Left colon (tissue), 2 donors: ENCODE results near the gene GATD1. TPM values are rescaled to one million over a fixed set of nuclear protein-coding genes. Genes with fewer than 3 reads are reported as not detected.

Experiments used
- ATAC-seq: fragments of 200-7000 bp; cut with Tn5 transposase; one replicate; pipeline ENCODE4 v1.9.1; 2020; ENCODE audit warnings: mild to moderate bottlenecking, moderate library complexity
- DNase-seq, 2 donors: peaks; one replicate each; pipeline ENCODE4 v3.0.0-alpha.2; 2020
- intact Hi-C, 2 donors: fragments of 100-400 bp; cut with DNase I in 1 of 2; cut with micrococcal nuclease in 1 of 2; formaldehyde crosslinking; loops; one replicate each; pipeline versions ENCODE4 v1.11.2 to v1.14.0; 2022; cut with DNase I, micrococcal nuclease
- total RNA-seq, 2 donors: library from RNA; stranded (reverse); fragmentation: NEBNext Ultra II Directional; extraction: Animal tissue kit (Norgen Biotek cat#: 25700); gene quantifications; one replicate each; pipeline ENCODE4 v1.2.1, GENCODE V29; 2021
- donor health status: DM: no; HTN: no; CAD: no.
- donor health status: DM: yes; HTN: yes; CAD: no.

The GATD1 gene
- total RNA-seq, 2 donors from 2014 or later = 49.2 to 60.2 TPM

DNA sequence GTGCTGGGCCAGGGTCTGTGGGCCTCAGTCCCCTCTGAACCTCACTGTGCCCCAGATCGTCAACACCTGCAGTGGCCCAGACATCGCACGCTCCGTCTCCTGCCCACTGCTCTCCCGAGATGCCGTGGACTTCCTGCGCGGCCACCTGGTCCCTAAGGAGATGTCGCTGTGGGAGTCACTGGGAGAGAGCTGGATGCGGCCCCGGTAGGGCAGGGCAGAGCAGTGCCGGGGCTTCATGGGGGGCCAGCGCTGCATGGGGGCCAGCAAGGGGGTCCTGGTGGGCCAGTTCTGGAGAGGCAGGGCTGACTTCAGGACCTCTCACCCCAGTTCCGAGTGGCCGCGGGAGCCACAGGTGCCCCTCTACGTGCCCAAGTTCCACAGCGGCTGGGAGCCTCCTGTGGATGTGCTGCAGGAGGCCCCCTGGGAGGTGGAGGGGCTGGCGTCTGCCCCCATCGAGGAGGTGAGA, 54.9 kb downstream of the GATD1 start:
- intact Hi-C loops = loop anchor here (10.0 kb wide), 2 partner anchors 58 to 168 kb away; no protein-coding TSS in a partner anchor
- no peak for ATAC-seq
- DNase-seq = no peak

- DNase-seq (peak in 1 of 2 donors; percentile 72), ATAC-seq (no peak)
- intact Hi-C loops = loop anchor here (10.0 kb wide), 2 partner anchors 57 to 167 kb away; no protein-coding TSS in a partner anchor
Measured at GRCh38 chr11:721741-722345, 55.4 kb downstream of the GATD1 start.

GRCh38 chr11:721247-721740, 56.0 kb downstream of the GATD1 start:
- ATAC-seq = no peak
- peak in 1 of 2 donors; percentile 35 for DNase-seq
- intact Hi-C loops = loop anchor here (10.0 kb wide), 2 partner anchors 56 to 166 kb away; no protein-coding TSS in a partner anchor

- DNase-seq (peak; percentile 78 to 82), ATAC-seq (peak; percentile 87)
- intact Hi-C loops = loop anchor here (10.0 kb wide), 2 partner anchors 56 to 166 kb away; no protein-coding TSS in a partner anchor
Measured at GRCh38 chr11:720642-721246, 56.5 kb downstream of the GATD1 start.

GRCh38 chr11:720017-720641, 57.2 kb downstream of the GATD1 start:
- DNase-seq = no peak
- ATAC-seq = no peak
- intact Hi-C loops = loop anchor here (10.0 kb wide), 2 partner anchors 55 to 165 kb away; no protein-coding TSS in a partner anchor

GRCh38 chr11:719214-720016, 57.9 kb downstream of the GATD1 start:
- DNase-seq = no peak
- intact Hi-C loops = loop anchor here (10.0 kb wide), 2 partner anchors 55 to 165 kb away; no protein-coding TSS in a partner anchor
- ATAC-seq = no peak

Other genes starting within 250 kb of the GATD1 start
- 10 to 100 TPM; 42.3 to 58.1 TPM for gene HRAS, start 241.9 kb downstream of the GATD1 start, total RNA-seq
- 1 to 10 TPM; 3.7 to 4.7 TPM for gene LRRC56, start 240.0 kb downstream of the GATD1 start, total RNA-seq
- gene LMNTD2, start 216.7 kb downstream of the GATD1 start, total RNA-seq = 10 to 100 TPM; 13.6 to 15.3 TPM
- 100 to 1,000 TPM in 1 of 2 donors, 10 to 100 TPM in 1; 90.9 to 117 TPM for gene RASSF7, start 216.5 kb downstream of the GATD1 start, total RNA-seq
- gene PHRF1, start 201.0 kb downstream of the GATD1 start, total RNA-seq = 10 to 100 TPM; 31.0 to 33.0 TPM
- gene IRF7, start 161.5 kb downstream of the GATD1 start, total RNA-seq = 10 to 100 TPM; 29.9 to 36.4 TPM
- 100 to 1,000 TPM; 359 to 611 TPM for gene CDHR5, start 152.5 kb downstream of the GATD1 start, total RNA-seq
- gene SCT, start 150.3 kb downstream of the GATD1 start, total RNA-seq = 1 to 10 TPM in 1 of 2 donors, not detected in 1; 2.7 TPM
- gene DRD4, start 140.2 kb downstream of the GATD1 start, total RNA-seq = 1 to 10 TPM; 1.3 to 1.9 TPM
- 10 to 100 TPM; 24.1 to 27.1 TPM for gene DEAF1, start 82.3 kb downstream of the GATD1 start, total RNA-seq
- gene TMEM80, start 81.7 kb downstream of the GATD1 start, total RNA-seq = 10 to 100 TPM; 26.9 to 31.3 TPM
- 100 to 1,000 TPM; 248 to 294 TPM for gene EPS8L2, start 71.3 kb downstream of the GATD1 start, total RNA-seq
- 100 to 1,000 TPM; 159 to 186 TPM for gene TALDO1, start 30.0 kb downstream of the GATD1 start, total RNA-seq
- under 1 TPM in 1 of 2 donors, not detected in 1; 0.36 TPM for gene CEND1, start 12.6 kb upstream of the GATD1 start, total RNA-seq
- gene SLC25A22, start 20.8 kb upstream of the GATD1 start, total RNA-seq = 10 to 100 TPM; 16.0 to 16.8 TPM
- 10 to 100 TPM; 20.0 to 25.8 TPM for gene PIDD1, start 27.7 kb upstream of the GATD1 start, total RNA-seq
- gene RPLP2, start 32.5 kb upstream of the GATD1 start, total RNA-seq = 1,000 to 10,000 TPM; 1,811 to 1,846 TPM
- 100 to 1,000 TPM; 161 to 222 TPM for gene PNPLA2, start 41.4 kb upstream of the GATD1 start, total RNA-seq
- 100 to 1,000 TPM; 117 to 122 TPM for gene CRACR2B, start 50.4 kb upstream of the GATD1 start, total RNA-seq
- gene CD151, start 55.5 kb upstream of the GATD1 start, total RNA-seq = 100 to 1,000 TPM; 443 to 462 TPM
- 10 to 100 TPM; 79.4 to 83.1 TPM for gene POLR2L, start 65.0 kb upstream of the GATD1 start, total RNA-seq
- gene TSPAN4, start 65.4 kb upstream of the GATD1 start, total RNA-seq = 10 to 100 TPM; 11.7 to 20.2 TPM
- gene CHID1, start 133.3 kb upstream of the GATD1 start, total RNA-seq = 10 to 100 TPM; 52.0 to 54.2 TPM
- 10 to 100 TPM; 61.6 to 68.8 TPM for gene AP2A2, start 148.4 kb upstream of the GATD1 start, total RNA-seq